ENCODE results near the gene RGS14. TPM values are rescaled to one million over a fixed set of nuclear protein-coding genes. Genes with fewer than 3 reads are reported as not detected.
"Not testable (repeated sequence)": the region's sequence is repeated elsewhere in the genome, so short reads cannot be mapped to it uniquely, and the experiment has no call there.

RGS14 gene
- polyA plus RNA-seq, 5 donors, result 3.6 to 14.0 (median 8.5) TPM

DNA sequence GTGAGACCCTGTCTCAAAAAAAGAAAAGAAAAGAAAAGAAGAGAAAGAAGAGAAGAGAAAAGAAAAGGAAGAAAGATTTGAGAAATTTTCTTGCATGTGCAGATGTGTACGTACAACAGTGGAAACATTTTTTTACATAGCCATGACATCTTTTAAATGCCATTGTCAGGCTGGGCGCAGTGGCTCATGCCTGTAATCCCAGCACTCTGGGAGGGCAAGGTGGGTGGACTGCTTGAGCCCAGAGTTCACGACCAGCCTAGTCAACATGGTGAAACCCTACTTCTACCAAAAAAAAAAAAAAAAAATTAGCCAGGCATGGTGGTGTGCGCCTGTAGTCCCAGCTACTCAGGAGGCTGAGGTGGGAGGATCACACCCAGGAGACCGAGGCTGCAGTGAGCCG is 12.8 kb upstream of the RGS14 start:
- no peak for DNase-seq

- DNase-seq, result no peak
These were observed 10.9 kb upstream of the RGS14 start for GRCh38 chr5:177346820-177347219.

DNA sequence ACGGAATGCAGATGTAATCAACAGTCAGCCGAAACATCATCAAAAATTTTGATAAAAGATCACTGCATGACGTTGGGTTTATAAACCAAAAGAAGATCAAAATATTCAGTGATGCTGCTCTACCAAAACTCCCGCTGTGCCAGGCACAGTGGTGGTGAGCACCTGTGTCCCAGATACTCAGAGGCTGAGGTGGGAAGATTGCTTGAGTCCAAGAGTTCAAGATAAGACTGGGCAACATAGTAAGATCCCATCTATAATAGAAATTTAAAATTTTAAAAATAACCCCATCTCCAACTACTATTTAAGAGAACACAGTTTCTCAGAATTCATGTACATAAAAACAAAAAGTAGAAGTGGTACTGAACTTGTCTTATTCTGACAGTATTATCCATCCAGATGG is 10.0 kb upstream of the RGS14 start:
- no peak for DNase-seq

DNA sequence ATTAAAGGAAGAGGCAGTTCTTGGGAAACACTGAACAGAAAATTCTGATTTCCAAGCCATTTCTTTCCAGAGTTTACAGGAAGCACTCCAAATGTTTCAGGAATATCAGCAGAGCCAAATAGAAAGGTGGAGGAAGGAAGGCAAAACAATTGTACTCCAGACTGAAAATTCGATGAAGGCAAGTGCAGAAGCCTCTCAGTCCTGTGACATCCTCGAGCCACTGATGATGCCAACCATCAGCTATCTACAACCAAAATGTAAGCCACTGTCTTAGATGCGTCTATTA is 8.4 kb upstream of the RGS14 start:
- DNase-seq, result no peak

DNA sequence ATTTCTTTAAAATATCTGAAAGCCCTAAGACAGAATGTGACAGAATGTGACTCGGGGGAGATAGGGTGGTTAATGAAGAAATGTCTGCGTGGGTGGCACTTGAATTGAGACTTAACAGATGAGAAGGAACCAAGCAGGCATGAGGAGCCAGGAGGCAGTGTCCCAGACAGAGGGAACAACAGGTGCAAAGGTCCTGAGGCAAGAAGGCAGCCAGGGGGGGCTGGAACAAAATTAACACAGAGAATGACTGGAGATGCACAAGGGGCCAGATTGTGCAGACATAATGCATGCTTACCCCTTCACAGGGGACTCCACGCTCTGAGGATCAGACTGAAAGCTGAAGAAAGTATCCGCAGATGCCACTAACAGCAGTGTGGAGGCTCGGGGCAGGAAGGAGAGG is 8.0 kb upstream of the RGS14 start:
- no peak for DNase-seq

GRCh38 chr5:177350776-177351391 is 6.8 kb upstream of the RGS14 start:
- no peak for DNase-seq

DNA sequence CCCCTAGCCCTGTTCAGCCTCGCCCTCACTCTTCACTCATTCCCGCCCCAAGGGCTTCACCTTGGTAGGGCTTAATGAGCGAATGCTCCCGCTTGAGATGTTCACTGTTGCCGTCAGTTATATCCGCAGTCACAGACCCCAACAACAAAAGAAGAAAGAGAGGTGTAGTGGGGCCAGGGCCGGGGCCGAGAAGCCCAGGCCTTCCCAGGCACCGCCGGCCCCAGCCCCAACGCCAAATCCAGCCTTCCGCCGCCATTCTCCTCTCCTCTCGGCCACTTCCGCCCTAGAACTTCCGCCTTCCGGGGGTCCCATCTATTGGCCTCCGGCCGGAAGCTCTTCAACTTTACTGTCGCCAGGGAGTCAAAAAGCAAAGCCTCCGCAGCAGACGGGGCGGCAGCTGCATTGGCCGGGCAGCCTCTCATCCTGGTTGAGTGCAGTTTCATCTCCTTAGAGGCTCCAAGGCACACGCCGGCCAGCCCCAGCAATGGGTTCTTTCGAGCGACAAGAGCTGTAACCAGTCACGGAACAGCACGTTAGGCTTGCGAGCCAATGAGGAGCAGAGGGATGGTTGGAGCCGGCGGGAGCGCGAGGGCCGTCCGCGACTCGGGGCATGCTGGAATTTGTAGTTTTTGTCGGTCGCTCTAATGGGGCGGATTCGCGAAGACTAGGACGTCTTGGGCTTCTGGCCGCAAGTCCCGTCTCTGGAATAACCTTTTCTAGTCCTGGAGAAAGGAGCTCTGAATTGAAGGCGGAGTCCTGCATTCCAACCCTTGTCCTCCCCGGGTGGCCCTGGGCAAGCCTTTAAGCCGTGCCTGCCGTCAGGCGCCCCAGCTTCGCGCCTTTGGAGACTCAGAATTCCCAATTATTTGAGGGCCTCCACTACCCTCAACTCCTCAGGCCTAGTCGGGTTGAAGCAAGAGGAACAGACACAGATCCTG is 6.1 kb upstream of the RGS14 start, which contains the start of gene LMAN2:
LMAN2 (minus strand) TSS at position 277 of the 938 bp plus-strand sequence; CDS start at position 256, 21 bp downstream.
- peak; percentile 93 to 95 for DNase-seq

GRCh38 chr5:177353093-177353492 is 4.6 kb upstream of the RGS14 start:
- no peak for DNase-seq

DNA sequence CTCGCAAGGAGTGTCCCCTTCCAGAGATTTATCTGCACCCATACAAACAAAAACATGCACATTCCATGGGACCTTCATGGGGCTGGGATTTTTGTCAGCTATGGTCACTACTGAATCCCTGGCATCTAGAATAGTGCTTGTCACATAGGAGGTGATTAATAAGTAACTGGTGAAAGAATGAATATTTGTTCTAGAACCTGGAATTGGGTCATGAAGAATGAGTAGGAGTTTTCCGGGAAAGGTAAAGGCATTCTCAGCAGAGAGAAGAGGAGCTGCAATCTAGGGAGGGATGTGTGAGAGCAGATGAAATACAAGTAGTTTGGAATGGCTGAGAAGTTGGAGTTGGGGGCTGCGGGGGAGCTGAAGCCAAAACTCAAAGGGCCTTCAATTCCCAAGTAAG is 3.5 kb upstream of the RGS14 start:
- no peak for DNase-seq

GRCh38 chr5:177354711-177355110 is 3.0 kb upstream of the RGS14 start:
- no peak for DNase-seq

GRCh38 chr5:177355162-177355867 is 2.4 kb upstream of the RGS14 start:
- DNase-seq, result no peak

DNA sequence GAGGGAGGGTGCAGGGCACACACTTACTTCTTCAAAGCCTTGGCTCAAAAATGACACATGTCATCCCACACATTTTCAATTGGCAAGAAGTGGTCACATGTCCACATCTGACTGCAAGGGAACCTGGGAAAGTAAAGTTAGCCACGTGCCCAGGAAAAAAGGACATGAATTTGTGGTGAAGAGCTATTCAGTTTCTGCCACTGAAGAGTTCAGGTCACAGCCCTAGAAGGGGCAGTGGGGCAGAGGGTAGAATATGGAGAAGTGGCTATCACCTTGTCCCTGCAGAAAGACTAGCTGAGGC is 1.9 kb upstream of the RGS14 start:
- no peak for DNase-seq

- no peak for DNase-seq
These were observed 978 bp upstream of the RGS14 start for GRCh38 chr5:177356746-177357145.

- DNase-seq, result no peak
These were observed 622 bp upstream of the RGS14 start for GRCh38 chr5:177357146-177357458.

GRCh38 chr5:177358370-177358819 is 671 bp downstream of the RGS14 start:
- no peak for DNase-seq

DNA sequence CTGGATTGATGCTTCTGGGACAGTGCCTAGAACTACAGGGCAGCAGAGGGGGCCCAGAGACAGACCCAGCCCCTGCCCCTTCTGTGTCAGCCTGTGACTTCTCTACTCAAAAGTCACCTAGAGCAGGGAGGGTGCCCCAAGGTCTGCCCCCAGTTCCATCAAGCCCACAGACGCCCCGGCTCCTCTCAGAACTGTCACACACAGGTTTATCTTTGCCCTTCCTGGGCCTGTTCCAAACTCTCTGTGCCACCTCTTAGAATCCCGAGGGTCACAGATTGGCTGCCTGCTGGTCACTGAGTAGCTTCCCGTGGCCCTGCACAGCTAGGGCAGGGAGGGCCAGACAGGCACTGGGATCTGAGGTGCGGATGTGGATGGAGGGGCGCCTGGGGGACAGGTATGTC is 1.7 kb downstream of the RGS14 start:
- no peak for DNase-seq

DNA sequence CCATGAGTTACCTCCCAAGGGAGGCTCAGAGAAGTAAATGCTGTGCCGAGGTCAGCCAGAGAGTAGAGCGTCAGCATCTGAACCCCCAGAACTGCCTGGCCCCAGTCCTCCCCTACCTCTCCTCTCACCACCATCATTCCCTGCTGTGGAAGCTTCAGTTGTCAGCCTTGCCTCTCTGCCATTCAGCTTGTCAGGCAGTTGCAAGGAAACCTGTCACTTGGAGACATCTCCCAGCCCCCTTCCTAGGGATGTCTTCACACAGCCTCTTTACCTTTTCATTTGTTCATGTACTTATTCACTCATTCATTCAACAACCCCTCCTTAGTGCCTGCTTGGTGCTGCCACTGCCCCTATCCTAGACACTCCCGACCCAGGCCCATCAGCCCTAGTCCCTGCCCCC is 2.1 kb downstream of the RGS14 start:
- DNase-seq, result no peak

GRCh38 chr5:177360740-177361139 is 3.0 kb downstream of the RGS14 start:
- not testable (repeated sequence) for DNase-seq

GRCh38 chr5:177361418-177362291 is 3.9 kb downstream of the RGS14 start:
- no peak for DNase-seq

GRCh38 chr5:177362292-177362609 is 4.5 kb downstream of the RGS14 start:
- DNase-seq, result no peak

- peak; percentile 32 to 47 for DNase-seq
These were observed 5.1 kb downstream of the RGS14 start for GRCh38 chr5:177362610-177363507.

All from right lung (tissue), 5 donors.